ENCODE measurements around the gene MOGAT3.

- TF ChIP-seq CTCF (IDR thresholded peaks at IDR 0.05; ENCODE audit: low read length) (no peak), EZH2 (IDR thresholded peaks at IDR 0.05; ENCODE audit: borderline replicate concordance, low read length) (no peak)
These were observed 36.6 kb downstream of the MOGAT3 start for GRCh38 chr7:101164071-101164840.

Measured in OCI-LY1 (cell line).